ENCODE measurements around the gene ZG16B.

Gene ZG16B

DNA sequence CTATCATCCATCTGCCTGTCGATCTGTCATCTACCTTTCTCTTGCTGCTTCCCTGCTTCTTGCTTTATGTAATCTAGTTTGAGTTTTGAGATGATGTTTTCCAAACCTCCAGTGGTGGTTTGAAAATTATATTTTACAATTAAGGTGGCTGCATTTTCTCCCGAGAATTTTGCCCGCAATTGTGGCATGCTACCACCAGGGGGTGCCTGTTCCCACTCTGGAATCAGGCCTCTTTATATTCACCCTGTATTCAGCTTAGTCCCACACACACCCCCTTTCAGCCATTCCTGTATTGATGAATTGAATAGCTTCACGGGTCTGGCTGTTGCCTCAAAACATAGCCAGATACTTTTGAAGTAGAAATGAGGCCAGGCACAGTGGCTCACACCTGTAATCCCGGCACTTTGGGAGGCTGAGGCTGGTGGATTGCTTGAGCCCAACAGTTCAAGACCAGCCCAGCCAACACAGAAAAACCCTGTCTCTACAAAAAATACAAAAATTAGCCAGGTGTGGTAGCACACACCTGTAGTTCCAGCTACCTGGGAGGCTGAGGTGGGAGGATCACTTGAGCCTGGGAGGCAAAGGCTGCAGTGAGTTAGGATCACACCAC is 24.7 kb downstream of the ZG16B start:
- TF ChIP-seq, protein P1, sequence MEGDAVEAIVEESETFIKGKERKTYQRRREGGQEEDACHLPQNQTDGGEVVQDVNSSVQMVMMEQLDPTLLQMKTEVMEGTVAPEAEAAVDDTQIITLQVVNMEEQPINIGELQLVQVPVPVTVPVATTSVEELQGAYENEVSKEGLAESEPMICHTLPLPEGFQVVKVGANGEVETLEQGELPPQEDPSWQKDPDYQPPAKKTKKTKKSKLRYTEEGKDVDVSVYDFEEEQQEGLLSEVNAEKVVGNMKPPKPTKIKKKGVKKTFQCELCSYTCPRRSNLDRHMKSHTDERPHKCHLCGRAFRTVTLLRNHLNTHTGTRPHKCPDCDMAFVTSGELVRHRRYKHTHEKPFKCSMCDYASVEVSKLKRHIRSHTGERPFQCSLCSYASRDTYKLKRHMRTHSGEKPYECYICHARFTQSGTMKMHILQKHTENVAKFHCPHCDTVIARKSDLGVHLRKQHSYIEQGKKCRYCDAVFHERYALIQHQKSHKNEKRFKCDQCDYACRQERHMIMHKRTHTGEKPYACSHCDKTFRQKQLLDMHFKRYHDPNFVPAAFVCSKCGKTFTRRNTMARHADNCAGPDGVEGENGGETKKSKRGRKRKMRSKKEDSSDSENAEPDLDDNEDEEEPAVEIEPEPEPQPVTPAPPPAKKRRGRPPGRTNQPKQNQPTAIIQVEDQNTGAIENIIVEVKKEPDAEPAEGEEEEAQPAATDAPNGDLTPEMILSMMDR (IDR thresholded peaks at IDR 0.05; ENCODE audit: poor library complexity, severe bottlenecking): peak; percentile 46
- DNase-seq (ENCODE audit: low spot score) (no peak), ATAC-seq (ENCODE audit: low read depth) (no peak)
- H3K4me1 ChIP-seq (ENCODE audit: insufficient read depth, poor library complexity, severe bottlenecking): peaks cover 9% of the 10 kb centered on the region
- peaks cover 3% of the 10 kb centered on the region for H3K9me3 ChIP-seq (ENCODE audit: severe bottlenecking)
- no peaks in the 10 kb centered on the region for H3K27me3 ChIP-seq (ENCODE audit: insufficient read depth, poor library complexity, severe bottlenecking)
- H3K36me3 ChIP-seq (ENCODE audit: low read depth): peaks cover 6% of the 10 kb centered on the region; the same call in 1 of the 2 replicates
- no peak overlapping the region for H3K4me3 ChIP-seq (ENCODE audit: severe bottlenecking)
- H3K27ac ChIP-seq (ENCODE audit: poor library complexity, severe bottlenecking): no peak overlapping the region

DNA sequence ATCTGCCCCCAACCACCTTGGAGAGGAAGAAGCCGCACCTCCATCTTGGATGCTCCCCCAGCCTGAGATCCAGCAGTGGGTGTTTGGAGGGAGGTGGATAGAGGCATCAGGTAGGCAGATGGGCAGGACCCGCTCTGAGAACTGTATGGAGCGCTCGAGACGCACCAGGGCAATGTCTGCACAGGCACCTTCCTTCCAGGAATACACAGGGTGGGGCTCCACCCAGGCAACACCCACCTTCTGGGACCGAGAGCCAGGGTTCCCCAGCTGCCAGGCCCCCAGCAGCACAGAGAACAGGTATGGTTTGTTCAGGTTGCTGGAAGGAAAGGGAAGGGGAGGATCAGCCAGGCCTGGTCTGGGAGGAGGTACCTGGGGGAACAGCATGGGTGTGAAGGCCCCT is 25.4 kb downstream of the ZG16B start:
- Histone ChIP-seq H3K27me3 (ENCODE audit: insufficient read depth, poor library complexity, severe bottlenecking) (no peaks in the 10 kb centered on the region), H3K4me1 (ENCODE audit: insufficient read depth, poor library complexity, severe bottlenecking) (peaks cover 9% of the 10 kb centered on the region), H3K36me3 (ENCODE audit: low read depth) (peaks cover 6% of the 10 kb centered on the region; the same call in 1 of the 2 replicates), H3K4me3 (ENCODE audit: severe bottlenecking) (no peak overlapping the region), H3K27ac (ENCODE audit: poor library complexity, severe bottlenecking) (peak overlapping the region; percentile 12), H3K9me3 (ENCODE audit: severe bottlenecking) (peaks cover 3% of the 10 kb centered on the region)
- DNase-seq (ENCODE audit: low spot score): no peak
- no peak for ATAC-seq (ENCODE audit: low read depth)
- TF ChIP-seq, protein P1 (IDR thresholded peaks at IDR 0.05; ENCODE audit: poor library complexity, severe bottlenecking): no peak

DNA sequence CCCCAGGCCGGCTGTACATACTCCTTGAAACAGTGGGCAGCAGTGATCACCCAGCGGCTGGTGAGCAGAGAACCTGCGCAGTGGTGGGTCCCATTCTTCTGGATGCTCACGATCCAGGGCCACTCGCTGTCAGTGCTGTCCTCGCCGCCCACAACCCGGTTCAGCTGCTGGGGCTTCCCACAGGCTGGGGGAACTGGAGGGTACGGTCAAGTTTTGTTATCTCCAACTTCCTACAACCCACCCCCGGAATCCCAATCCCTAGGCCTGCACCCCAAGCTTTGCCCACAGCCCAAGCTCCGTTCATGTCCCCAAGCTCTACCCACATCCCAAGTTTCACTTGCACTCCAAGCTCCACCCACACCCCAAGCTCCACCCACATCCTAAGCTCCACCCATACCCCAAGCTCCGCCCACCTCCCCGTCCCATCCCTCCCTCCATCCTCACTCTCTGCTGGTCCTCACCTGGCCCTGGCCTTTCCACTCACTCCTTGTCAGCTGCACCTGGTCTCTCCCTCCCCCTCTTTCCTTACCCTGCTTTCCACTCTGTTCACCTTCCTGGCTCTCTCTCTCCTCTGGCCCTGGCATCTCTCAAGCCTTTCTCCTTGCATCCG is 26.1 kb downstream of the ZG16B start:
- H3K9me3 ChIP-seq (ENCODE audit: severe bottlenecking): peaks cover 5% of the 10 kb centered on the region
- peak overlapping the region; percentile 19 for H3K27ac ChIP-seq (ENCODE audit: poor library complexity, severe bottlenecking)
- peaks cover 6% of the 10 kb centered on the region; the same call in 1 of the 2 replicates for H3K36me3 ChIP-seq (ENCODE audit: low read depth)
- H3K27me3 ChIP-seq (ENCODE audit: insufficient read depth, poor library complexity, severe bottlenecking): no peaks in the 10 kb centered on the region
- H3K4me1 ChIP-seq (ENCODE audit: insufficient read depth, poor library complexity, severe bottlenecking): peaks cover 9% of the 10 kb centered on the region
- TF ChIP-seq, protein P1 (IDR thresholded peaks at IDR 0.05; ENCODE audit: poor library complexity, severe bottlenecking): no peak
- DNase-seq (ENCODE audit: low spot score): peak; percentile 69
- ATAC-seq (ENCODE audit: low read depth): peak; percentile 41
- H3K4me3 ChIP-seq (ENCODE audit: severe bottlenecking): no peak overlapping the region

DNA sequence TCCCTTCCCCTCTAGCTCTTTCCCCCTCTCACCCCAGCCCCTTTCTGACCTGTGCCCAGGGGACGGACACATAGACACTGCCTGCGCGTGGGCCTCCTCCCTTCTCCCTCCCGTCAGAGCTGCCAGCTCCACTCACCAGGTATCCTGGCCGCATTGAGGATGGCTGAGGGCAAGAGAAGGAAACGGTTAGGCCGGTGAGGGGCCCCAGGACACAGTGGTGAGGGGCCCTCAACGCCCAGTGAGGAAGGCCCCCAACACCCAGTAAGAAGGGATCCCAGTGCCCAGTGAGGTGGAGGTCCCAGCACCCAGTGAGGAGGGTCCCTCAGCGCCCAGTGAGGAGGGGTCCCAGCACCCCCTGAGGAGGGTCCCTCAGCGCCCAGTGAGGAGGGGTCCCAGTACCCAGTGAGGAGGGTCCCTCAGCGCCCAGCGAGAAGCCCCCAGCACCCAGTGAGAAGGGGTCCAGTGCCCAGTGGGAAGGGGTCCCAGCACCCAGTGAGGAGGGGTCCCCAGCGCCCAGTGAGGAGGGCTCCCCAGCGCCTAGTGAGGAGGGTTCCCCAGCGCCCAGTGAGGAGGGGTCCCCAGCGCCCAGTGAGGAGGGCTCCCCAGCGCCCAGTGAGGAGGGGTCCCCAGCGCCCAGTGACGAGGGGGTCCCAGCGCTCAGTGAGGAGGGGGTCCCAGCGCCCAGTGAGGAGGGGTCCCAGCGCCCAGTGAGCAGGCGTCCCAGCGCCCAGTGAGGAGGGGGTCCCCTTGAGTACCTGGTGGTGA is 26.8 kb downstream of the ZG16B start:
- no peak for ATAC-seq (ENCODE audit: low read depth)
- DNase-seq (ENCODE audit: low spot score): no peak
- peaks cover 9% of the 10 kb centered on the region for H3K4me1 ChIP-seq (ENCODE audit: insufficient read depth, poor library complexity, severe bottlenecking)
- H3K27ac ChIP-seq (ENCODE audit: poor library complexity, severe bottlenecking): peak overlapping the region; percentile 67
- H3K9me3 ChIP-seq (ENCODE audit: severe bottlenecking): peaks cover 5% of the 10 kb centered on the region
- H3K4me3 ChIP-seq (ENCODE audit: severe bottlenecking): peak overlapping the region; percentile 28
- peaks cover 6% of the 10 kb centered on the region; the same call in 1 of the 2 replicates for H3K36me3 ChIP-seq (ENCODE audit: low read depth)
- TF ChIP-seq, protein P1 (IDR thresholded peaks at IDR 0.05; ENCODE audit: poor library complexity, severe bottlenecking): no peak
- no peaks in the 10 kb centered on the region for H3K27me3 ChIP-seq (ENCODE audit: insufficient read depth, poor library complexity, severe bottlenecking)

Measured in RWPE2 (cell line).